Activated B cell treated with CpG ODN at 0.5 μM for 24 hours (primary cell): ENCODE results near the gene PRRC2C. TPM values are rescaled to one million over a fixed set of nuclear protein-coding genes. Genes with fewer than 3 reads are reported as not detected.

ENCODE experiments used
- ATAC-seq: fragments of 200-7000 bp; cut with Tn5 transposase; one replicate; pipeline ENCODE4 v1.10.0; 2021; ENCODE audit warnings: low read depth, mild to moderate bottlenecking, moderate library complexity
- CTCF ChIA-PET: fragments of 350-600 bp; sonication (Branson Sonifier 250); formaldehyde crosslinking; loops from one replicate; lab custom pipeline; 2021; ENCODE audit warnings: antibody characterized with exemption; lab: Charles Lee
- POLR2A ChIA-PET: fragments of 350-600 bp; sonication (Branson Sonifier 250); formaldehyde crosslinking; loops from one replicate; lab custom pipeline; 2021; ENCODE audit warnings: antibody characterized with exemption; lab: Charles Lee
- DNase-seq: peaks from one replicate; pipeline ENCODE4 v3.0.0; 2022
- H3K27ac Mint-ChIP-seq: one replicate; pipeline ENCODE4 v1.8.0; 2020; ENCODE audit warnings: mixed read lengths
- H3K27me3 Mint-ChIP-seq: one replicate; pipeline ENCODE4 v1.8.0; 2021; ENCODE audit warnings: mixed read lengths
- H3K36me3 Mint-ChIP-seq: one replicate; pipeline ENCODE4 v1.8.0; 2021; ENCODE audit warnings: low read depth, mixed read lengths
- H3K4me1 Mint-ChIP-seq: one replicate; pipeline ENCODE4 v1.8.0; 2021; ENCODE audit warnings: mixed read lengths
- H3K4me3 Mint-ChIP-seq: one replicate; pipeline ENCODE4 v1.8.0; 2020; ENCODE audit warnings: mild to moderate bottlenecking, mixed read lengths
- H3K9me3 Mint-ChIP-seq: one replicate; pipeline ENCODE4 v1.8.0; 2020; ENCODE audit warnings: mixed read lengths
- intact Hi-C: fragments of 100-400 bp; cut with micrococcal nuclease; formaldehyde crosslinking; loops from one replicate; pipeline ENCODE4 v1.15.1; 2024
- total RNA-seq: library from RNA; stranded (reverse); gene quantifications from 2 replicates; pipeline ENCODE4 v1.2.3, GENCODE V29; 2022
- TF ChIP-seq, protein P1 (sequence below): fragments of 200-600 bp; IDR thresholded peaks from one replicate; pipeline ENCODE4 v1.8.0; 2022; ENCODE audit warnings: antibody characterized with exemption, mild to moderate bottlenecking

Gene PRRC2C
- total RNA-seq, 1 donor from 2014 or later: 272 TPM

DNA sequence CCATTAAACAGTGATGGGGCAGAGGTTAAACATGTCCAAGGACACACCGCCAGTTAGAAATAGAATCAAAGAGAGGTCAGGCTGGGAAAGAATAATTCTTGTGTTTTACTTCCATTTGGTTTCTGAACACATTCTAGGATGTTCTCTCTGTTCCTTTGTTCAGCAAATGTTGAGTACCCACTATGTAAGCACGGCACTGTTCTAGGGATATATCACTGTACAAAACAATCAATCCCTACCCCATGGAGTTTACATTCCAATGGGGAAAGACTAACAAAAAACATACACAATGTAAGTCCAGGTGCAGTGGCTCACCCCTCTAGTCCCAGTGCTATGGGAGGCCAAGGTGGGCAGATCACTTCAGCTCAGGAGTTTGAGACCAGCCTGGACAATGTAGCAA, 142.9 kb downstream of the PRRC2C start:
- Mint-ChIP-seq H3K4me1 (no peaks in the 10 kb centered on the region), H3K9me3 (no peaks in the 10 kb centered on the region), H3K27ac (no peak overlapping the region), H3K27me3 (peaks cover 13% of the 10 kb centered on the region), H3K4me3 (no peak overlapping the region), H3K36me3 (no peaks in the 10 kb centered on the region)
- no peak for ATAC-seq
- DNase-seq: no peak
- TF ChIP-seq, protein P1, sequence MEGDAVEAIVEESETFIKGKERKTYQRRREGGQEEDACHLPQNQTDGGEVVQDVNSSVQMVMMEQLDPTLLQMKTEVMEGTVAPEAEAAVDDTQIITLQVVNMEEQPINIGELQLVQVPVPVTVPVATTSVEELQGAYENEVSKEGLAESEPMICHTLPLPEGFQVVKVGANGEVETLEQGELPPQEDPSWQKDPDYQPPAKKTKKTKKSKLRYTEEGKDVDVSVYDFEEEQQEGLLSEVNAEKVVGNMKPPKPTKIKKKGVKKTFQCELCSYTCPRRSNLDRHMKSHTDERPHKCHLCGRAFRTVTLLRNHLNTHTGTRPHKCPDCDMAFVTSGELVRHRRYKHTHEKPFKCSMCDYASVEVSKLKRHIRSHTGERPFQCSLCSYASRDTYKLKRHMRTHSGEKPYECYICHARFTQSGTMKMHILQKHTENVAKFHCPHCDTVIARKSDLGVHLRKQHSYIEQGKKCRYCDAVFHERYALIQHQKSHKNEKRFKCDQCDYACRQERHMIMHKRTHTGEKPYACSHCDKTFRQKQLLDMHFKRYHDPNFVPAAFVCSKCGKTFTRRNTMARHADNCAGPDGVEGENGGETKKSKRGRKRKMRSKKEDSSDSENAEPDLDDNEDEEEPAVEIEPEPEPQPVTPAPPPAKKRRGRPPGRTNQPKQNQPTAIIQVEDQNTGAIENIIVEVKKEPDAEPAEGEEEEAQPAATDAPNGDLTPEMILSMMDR: no peak
- ChIA-PET POLR2A (no interaction called here), CTCF (no interaction called here)
- intact Hi-C loops: no loop called here

DNA sequence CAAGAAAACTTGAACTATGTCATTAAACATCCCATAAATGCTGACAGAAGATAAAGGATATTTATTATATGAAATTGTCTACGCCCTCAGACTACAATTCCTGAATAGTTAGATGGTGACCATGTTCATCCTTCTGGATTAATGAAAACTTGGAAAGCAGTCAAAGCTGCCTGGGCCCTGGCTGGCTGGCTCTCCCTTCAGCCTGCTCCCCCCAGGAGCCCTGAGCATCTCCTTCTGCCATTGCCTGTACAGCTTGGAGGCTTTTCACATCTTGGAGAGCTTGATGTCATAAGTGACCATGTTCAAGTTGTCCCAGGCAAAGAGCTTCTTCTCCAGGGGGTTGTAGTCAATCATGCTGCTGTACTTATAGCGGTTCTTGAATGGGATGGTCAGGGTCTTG, 150.3 kb downstream of the PRRC2C start:
- ATAC-seq (no peak), DNase-seq (no peak)
- H3K4me1 Mint-ChIP-seq: no peaks in the 10 kb centered on the region
- TF ChIP-seq, protein P1: no peak
- CTCF ChIA-PET: no interaction called here
- H3K4me3 Mint-ChIP-seq: no peak overlapping the region
- no peaks in the 10 kb centered on the region for H3K9me3 Mint-ChIP-seq
- POLR2A ChIA-PET: no interaction called here
- no peaks in the 10 kb centered on the region for H3K36me3 Mint-ChIP-seq
- intact Hi-C loops: no loop called here
- peaks cover 5% of the 10 kb centered on the region for H3K27me3 Mint-ChIP-seq
- no peak overlapping the region for H3K27ac Mint-ChIP-seq

DNA sequence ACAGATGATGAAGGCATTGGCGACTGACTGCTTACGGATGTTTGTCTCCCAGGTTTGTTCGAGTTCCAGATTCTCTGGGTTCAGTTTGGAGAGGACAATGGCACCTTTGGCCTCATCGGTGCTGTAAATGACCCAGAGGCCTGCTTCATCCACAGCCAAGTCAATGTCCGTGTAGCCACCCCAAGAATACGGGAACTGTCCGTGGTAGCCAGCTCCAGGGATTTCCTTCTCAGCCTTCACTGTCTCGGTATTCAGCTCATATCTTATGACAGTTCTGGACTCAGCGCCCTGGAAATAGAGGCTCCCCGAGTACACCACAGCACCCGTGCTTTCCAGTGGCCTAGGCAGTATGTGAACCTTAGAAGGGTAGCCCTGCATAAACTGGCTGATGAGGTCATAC, 150.8 kb downstream of the PRRC2C start:
- intact Hi-C loops: no loop called here
- ATAC-seq: no peak
- H3K27me3 Mint-ChIP-seq: peaks cover 4% of the 10 kb centered on the region
- no peak overlapping the region for H3K27ac Mint-ChIP-seq
- ChIA-PET CTCF (no interaction called here), POLR2A (no interaction called here)
- H3K4me3 Mint-ChIP-seq: no peak overlapping the region
- TF ChIP-seq, protein P1: no peak
- no peaks in the 10 kb centered on the region for H3K9me3 Mint-ChIP-seq
- H3K4me1 Mint-ChIP-seq: no peaks in the 10 kb centered on the region
- DNase-seq: no peak
- no peaks in the 10 kb centered on the region for H3K36me3 Mint-ChIP-seq

DNA sequence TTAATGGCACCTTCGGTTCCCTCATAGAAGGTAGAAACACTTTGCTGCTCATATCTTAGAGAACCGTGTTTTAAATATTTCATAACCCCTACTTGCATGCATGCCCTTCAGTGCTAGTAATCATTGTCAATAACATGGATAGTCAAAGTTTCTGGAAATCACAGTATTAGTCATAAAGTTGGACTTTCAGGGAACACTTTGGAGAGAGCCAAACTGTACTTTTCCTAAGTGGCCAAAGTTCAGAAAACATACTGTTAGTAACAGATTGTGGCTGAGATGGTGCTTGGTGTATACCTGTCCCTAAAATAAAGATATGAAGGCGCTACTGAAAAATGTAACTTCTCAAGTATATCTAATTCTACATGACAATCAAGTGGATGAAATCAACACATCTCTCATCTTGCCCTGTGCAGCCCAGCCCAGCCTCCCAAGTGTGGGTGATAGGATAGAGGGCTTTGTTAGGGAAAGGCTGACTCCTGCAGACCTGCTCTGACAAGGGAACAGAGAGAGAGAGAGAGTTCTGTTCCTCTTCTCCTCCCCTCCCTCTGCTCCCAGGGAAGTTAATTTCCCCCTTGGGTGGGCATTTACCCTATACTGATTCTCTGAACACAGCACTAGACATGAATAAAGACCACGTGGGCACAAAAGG, 152.7 kb downstream of the PRRC2C start:
- Mint-ChIP-seq H3K4me1 (no peaks in the 10 kb centered on the region), H3K9me3 (no peaks in the 10 kb centered on the region), H3K27ac (no peak overlapping the region), H3K27me3 (peaks cover 4% of the 10 kb centered on the region), H3K36me3 (no peaks in the 10 kb centered on the region), H3K4me3 (no peak overlapping the region)
- DNase-seq (no peak), ATAC-seq (no peak)
- ChIA-PET POLR2A (no interaction called here), CTCF (no interaction called here)
- TF ChIP-seq, protein P1: no peak
- intact Hi-C loops: no loop called here

DNA sequence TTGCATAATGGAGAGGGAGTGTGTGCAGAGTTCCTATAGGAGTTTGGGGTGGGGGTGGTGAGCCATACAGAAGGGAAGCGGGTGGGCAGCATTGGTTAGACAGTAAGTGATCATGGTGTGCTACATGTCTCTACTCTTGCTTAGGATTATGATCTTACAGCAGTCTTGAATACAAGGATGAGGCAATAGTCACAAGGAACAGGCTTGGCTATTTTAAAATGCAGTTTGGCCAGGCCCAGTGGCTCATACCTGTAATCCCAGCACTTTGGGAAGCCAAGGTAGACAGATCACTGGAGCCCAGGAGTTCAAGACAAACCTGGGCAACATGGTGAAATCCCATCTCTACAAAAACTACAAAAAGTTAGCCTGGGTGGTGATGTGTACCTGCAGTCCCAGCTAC, 154.9 kb downstream of the PRRC2C start:
- CTCF ChIA-PET: no interaction called here

More for the DNA sequence above, 154.9 kb downstream of the PRRC2C start:
- Mint-ChIP-seq H3K27ac (no peak overlapping the region), H3K4me1 (peaks cover 4% of the 10 kb centered on the region), H3K27me3 (peaks cover 4% of the 10 kb centered on the region), H3K9me3 (no peaks in the 10 kb centered on the region), H3K4me3 (no peak overlapping the region), H3K36me3 (no peaks in the 10 kb centered on the region)
- DNase-seq (no peak), ATAC-seq (no peak)
- TF ChIP-seq, protein P1: no peak
- POLR2A ChIA-PET: no interaction called here
- intact Hi-C loops: no loop called here
